HG02642 (cell line): ENCODE data around the gene CDHR3.

ENCODE experiments used
- ATAC-seq: cut with Tn5 transposase; IDR thresholded peaks from one replicate; pipeline ENCODE4 v1.9.1; 2021; ENCODE audit warnings: mild to moderate bottlenecking; ENCODE audit not compliant: unreplicated experiment, poor library complexity

CDHR3 gene

DNA sequence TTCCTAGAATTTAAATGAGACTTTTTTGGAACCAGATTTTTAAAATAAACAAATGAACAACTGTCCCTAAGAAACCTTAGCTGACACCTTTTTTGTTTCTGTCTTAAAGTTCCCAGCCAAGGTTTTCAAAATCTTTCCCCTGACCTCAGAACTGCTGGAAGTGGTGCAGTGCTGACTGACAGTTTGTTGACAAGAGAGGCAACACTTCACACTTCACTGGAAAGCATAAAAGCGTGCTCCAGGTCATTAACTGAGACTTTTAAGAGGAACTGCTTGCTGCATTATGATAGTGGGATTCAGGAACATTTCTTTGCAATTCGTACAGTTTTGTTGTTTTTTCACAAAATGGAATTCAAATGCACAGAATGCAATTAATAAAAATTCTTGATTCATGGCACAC lies 112.9 kb downstream of the CDHR3 start:
- ATAC-seq, result no peak

DNA sequence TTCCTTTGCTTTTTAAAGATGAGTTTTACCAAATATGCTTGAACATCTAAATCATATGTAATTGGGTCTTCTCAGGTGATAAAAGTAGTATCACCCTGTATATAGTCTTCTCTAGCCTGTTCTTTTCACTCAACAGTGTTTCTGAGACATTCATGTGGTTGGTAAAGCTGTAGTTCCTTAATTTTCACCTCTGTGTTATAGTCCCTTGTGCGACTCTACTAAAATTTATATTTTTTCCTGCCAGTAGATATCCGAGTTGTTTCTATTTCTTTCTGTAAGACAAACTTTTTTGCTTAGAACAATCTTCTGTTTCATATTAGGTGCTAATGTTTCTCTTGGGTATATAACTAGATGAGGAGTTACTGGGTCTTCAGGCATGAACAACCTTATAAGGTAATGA lies 113.5 kb downstream of the CDHR3 start:
- ATAC-seq, result no peak

DNA sequence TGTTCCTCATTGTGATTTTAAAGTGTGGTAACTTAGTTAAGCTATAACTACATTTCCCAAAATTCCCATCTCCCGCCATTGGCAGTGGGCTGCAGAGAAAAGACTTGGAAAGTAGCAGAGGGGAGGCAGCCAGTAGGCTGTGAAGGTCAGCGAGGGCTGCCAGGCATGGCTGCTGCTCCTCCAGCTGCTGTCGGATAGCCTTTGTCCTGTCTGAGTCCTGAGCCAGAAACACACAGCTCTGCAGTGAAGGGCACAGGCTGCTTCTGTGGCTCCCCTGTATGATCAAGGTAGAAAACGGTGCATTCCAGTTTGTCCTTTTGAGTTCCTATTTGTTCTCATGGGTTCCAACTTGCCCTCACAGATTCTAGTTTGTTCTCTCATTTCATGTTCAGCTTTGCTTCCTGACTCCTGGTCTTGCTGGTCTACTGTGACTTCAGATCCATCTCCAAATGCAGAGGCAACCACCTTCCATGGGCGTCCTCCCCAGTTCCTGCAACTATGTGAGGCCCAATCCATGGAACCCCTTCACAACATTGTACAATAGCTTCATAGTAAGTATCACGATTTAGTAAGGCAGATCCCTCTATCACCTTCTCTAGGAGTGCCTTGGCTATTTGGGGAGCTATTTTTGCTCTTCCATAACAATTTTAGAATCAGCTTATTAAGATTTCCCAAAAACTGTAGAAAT lies 117.4 kb downstream of the CDHR3 start:
- no peak for ATAC-seq

DNA sequence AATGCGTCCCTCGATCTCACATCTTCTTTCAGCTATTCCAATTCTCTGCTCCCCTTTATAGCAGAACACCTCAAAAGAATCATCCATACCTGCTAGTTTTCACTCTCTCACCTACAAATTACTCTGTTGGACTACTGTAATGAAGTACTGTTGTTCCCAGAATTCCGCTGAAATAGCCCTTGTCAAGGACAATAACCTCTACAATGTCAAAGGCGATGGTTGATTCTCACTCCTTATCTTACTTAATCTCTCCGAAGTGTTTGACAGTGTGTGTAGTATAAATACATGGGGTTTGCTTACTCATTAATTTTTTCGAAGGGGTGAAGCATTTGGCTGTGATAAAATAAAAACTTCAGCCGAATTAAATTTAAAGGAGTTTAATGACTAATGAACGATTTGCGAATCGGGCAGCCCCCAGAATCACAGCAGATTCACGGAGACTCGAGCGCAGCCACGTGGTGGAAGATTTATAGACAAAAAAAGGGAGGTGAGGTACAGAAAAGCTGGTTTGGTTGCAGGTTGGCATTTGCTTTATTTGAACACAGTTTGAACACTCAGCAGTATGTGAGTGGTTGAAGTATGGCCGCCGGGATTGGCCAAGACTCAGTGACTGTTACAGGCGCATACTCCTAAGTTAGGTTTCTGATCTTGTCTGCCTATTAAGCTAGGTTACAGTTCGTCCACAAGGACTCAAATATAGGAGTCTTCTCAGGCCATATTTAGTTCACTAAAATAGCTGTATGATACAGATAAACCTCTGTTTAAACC lies 119.2 kb downstream of the CDHR3 start:
- no peak for ATAC-seq
